GM12878 (cell line): ENCODE results near the gene ARMC10. TPM values are rescaled to one million over a fixed set of nuclear protein-coding genes. Genes with fewer than 3 reads are reported as not detected.
"Not testable (repeated sequence)": the region's sequence is repeated elsewhere in the genome, so short reads cannot be mapped to it uniquely, and the experiment has no call there.

Source experiments
- ATAC-seq: fragments of 200-7000 bp; cut with Tn5 transposase; 3 replicates; pipeline ENCODE4 v1.9.1; 2020; ENCODE audit warnings: mild to moderate bottlenecking, moderate library complexity
- BruUV-seq: library from RNA; stranded (reverse); fragments of 400-500 nt; replicated peaks from 2 replicates; lab custom pipeline; 2021; lab: Mats Ljungman, UMichigan
- CTCF ChIA-PET: fragments of 300-600 bp; sonication (Branson Sonifier 250); formaldehyde crosslinking; extraction: SDS; loops from one replicate; lab custom pipeline; 2021; ENCODE audit warnings: inconsistent platforms; lab: Yijun Ruan, JAX
- POLR2A ChIA-PET: fragments of 350-600 bp; formaldehyde crosslinking; extraction: SDS; loops from one replicate; lab custom pipeline; 2021; ENCODE audit warnings: inconsistent platforms; lab: Charles Lee
- RAD21 ChIA-PET: fragments of 300-600 bp; sonication (Branson Sonifier 250); formaldehyde crosslinking; loops from one replicate; lab custom pipeline; 2023; ENCODE audit warnings: antibody characterized with exemption; ENCODE audit not compliant: unreplicated experiment; lab: Charles Lee
- SMC1A ChIA-PET: fragments of 300-600 bp; sonication (Branson Sonifier 250); formaldehyde crosslinking; loops from one replicate; lab custom pipeline; 2023; ENCODE audit not compliant: unreplicated experiment, uncharacterized antibody; lab: Charles Lee
- DNase-seq: peaks from one replicate; pipeline ENCODE4 v3.0.0-alpha.2; 2011; ENCODE audit warnings: low read depth, low spot score
- FAIRE-seq: peaks from 3 replicates; lab custom pipeline; 2011; peaks lifted over from hg19 to GRCh38; lab: Jason Lieb, UNC
- H2AFZ ChIP-seq: 2 replicates; pipeline ENCODE4 v1.6.0; 2011; ENCODE audit warnings: low read depth, low read length, control low read depth; ENCODE audit not compliant: control insufficient read depth
- H3K27ac ChIP-seq: 2 replicates; pipeline ENCODE4 v1.5.1; 2011; ENCODE audit warnings: control low read depth; ENCODE audit not compliant: control insufficient read depth, insufficient read depth
- H3K27me3 ChIP-seq, 2 experiments: replicated peaks in 1 of 2; 2 replicates each; pipeline versions ENCODE4 v1.6.0 to v1.6.1; 2011; ENCODE audit warnings: low read length in 1 of 2; ENCODE audit not compliant: control insufficient read depth in 2 of 2, insufficient read depth in 2 of 2
- H3K36me3 ChIP-seq, 2 experiments: 2 replicates each; pipeline ENCODE4 v1.5.1; 2011; ENCODE audit warnings: low read length in 1 of 2; ENCODE audit not compliant: control insufficient read depth in 2 of 2, insufficient read depth in 2 of 2
- H3K4me1 ChIP-seq: 2 replicates; pipeline ENCODE4 v1.6.1; 2011; ENCODE audit warnings: mild to moderate bottlenecking, low read length, moderate library complexity, mixed read lengths; ENCODE audit not compliant: control insufficient read depth, insufficient read depth
- H3K4me2 ChIP-seq: 2 replicates; pipeline ENCODE4 v1.6.0; 2011; ENCODE audit warnings: control low read depth; ENCODE audit not compliant: control insufficient read depth, insufficient read depth
- H3K4me3 ChIP-seq: fragments of 200-600 bp; sonication (generic); 2 replicates; pipeline ENCODE4 v1.5.1; 2016
- H3K79me2 ChIP-seq: 2 replicates; pipeline ENCODE4 v1.6.0; 2011; ENCODE audit warnings: low read length; ENCODE audit not compliant: control insufficient read depth, insufficient read depth
- H3K9ac ChIP-seq: 2 replicates; pipeline ENCODE4 v1.8.0; 2011; ENCODE audit warnings: low read length, control low read depth, mixed read lengths; ENCODE audit not compliant: control insufficient read depth, insufficient read depth
- H3K9me3 ChIP-seq: replicated peaks from 3 replicates; pipeline ENCODE4 v1.5.1; 2011; ENCODE audit warnings: mild to moderate bottlenecking, low read length; ENCODE audit not compliant: control insufficient read depth, insufficient read depth
- H4K20me1 ChIP-seq: 2 replicates; pipeline ENCODE4 v1.6.0; 2011; ENCODE audit not compliant: control insufficient read depth, insufficient read depth
- HDAC6 ChIP-seq: fragments of 200-600 bp; sonication (generic); IDR thresholded peaks from one replicate; pipeline ENCODE4 v1.8.0; 2017; ENCODE audit warnings: antibody characterized with exemption; ENCODE audit not compliant: unreplicated experiment
- NR2F1 ChIP-seq: fragments of 450-650 bp; conservative IDR thresholded peaks from 2 replicates; pipeline ENCODE4 v1.6.1; 2017; ENCODE audit warnings: mild to moderate bottlenecking
- POLR2AphosphoS5 ChIP-seq: IDR thresholded peaks from 2 replicates; pipeline ENCODE4 v1.6.1; 2011; ENCODE audit warnings: mild to moderate bottlenecking, low read length, inconsistent platforms
- SIX5 ChIP-seq: IDR thresholded peaks from 2 replicates; pipeline ENCODE4 v1.6.1; 2011; ENCODE audit warnings: mild to moderate bottlenecking, low read depth, low read length, moderate library complexity; ENCODE audit not compliant: severe bottlenecking
- WGBS: methylation state at CpG from one replicate; pipeline ENCODE4 v1.1.6; 2016; ENCODE audit warnings: low lambda C conversion rate; ENCODE audit not compliant: insufficient replicate concordance, insufficient coverage; ENCODE audit errors: missing lambda C conversion rate; 5-methylcytosine and 5-hydroxymethylcytosine counted together
- in situ Hi-C: fragments of 300-500 bp; cut with MboI; formaldehyde crosslinking; loops from 9 replicates; pipeline ENCODE4 v1.14.3; 2018; ENCODE audit warnings: mixed read lengths
- intact Hi-C: fragments of 100-400 bp; cut with micrococcal nuclease; formaldehyde crosslinking; loops from one replicate; pipeline ENCODE4 v1.14.2; 2022; ENCODE audit not compliant: unreplicated experiment
- polyA plus RNA-seq, 11 experiments: library from polyadenylated mRNA; depleted of rRNA in 4 of 11; unstranded in 6 of 11; stranded (reverse) in 5 of 11; fragments of >200 nt; fragmentation: Nextera tagmentation in 4 of 11; fragmentation: Illumina TruSeq in 1 of 11; extraction: Ambion mirVana in 4 of 11; extraction: Trizol in 1 of 11; gene quantifications; 1 replicate in 1 of 11; 2 replicates in 10 of 11; pipeline versions ENCODE4 v1.2.1 to v1.2.3, GENCODE V29; 2011 to 2016; ENCODE audit warnings: inconsistent platforms in 2 of 11, missing spikeins in 2 of 11, low read depth in 1 of 11
- total RNA-seq, 4 experiments: library from RNA; depleted of rRNA in 3 of 4; stranded (reverse); fragments of >200 nt in 3 of 4; fragmentation: Illumina TruSeq in 1 of 4; extraction: Trizol in 1 of 4; gene quantifications; 2 replicates each; pipeline versions ENCODE4 v1.2.1 to v1.2.3, GENCODE V29; 2013 to 2021
- TF ChIP-seq, protein P1 (sequence below): fragments of 450-650 bp; formaldehyde crosslinking; IDR thresholded peaks from 2 replicates; pipeline ENCODE4 v1.4.0; 2020; ENCODE audit warnings: mild to moderate bottlenecking, moderate library complexity
- TF ChIP-seq, protein P2 (sequence below): fragments of 150-350 bp; IDR thresholded peaks from 2 replicates; pipeline ENCODE4 v1.6.1; 2016; ENCODE audit warnings: low read depth, low read length

ARMC10 gene
- total and polyA plus RNA-seq, 10 of the 15 experiments (the other 5 are each of a cell fraction or from before 2014, with no cell fraction given): 7.0 to 38.2 (median 24.1) TPM

DNA sequence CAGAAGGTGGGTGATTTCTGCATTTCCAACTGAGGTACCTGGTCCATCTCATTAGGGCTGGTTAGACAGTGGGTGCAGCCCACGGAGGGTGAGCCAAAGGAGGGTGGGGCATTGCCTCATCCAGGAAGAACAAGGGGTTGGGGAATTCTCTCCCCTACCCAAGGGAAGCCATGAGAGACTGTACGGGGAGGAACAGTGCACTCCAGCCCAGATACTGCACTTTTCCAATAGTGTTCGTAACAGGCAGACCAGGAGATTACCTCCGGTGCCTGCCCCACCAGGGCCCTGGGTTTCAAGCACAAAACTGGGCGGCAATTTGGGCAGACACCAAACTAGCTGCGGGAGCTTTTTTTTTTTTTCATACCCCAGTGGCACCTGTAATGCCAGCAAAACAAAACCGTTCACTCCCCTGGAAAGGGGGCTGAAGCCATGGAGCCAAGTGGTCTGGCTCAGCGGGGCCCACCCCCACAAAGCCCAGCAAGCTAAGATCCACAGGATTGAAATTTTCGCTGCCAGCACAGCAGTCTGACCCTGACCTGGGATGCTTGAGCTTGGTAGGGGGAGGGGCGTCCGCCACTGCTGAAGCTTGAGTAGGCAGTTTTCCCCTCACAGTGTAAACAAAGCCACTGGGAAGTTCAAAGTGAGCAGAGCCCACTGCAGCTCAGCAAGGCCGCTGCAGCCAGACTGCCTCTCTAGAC, 31.2 kb downstream of the ARMC10 start:
- CTCF ChIA-PET: no interaction called here
- ATAC-seq (no peak), FAIRE-seq (no peak), DNase-seq (no peak)
- Histone ChIP-seq H3K27ac (no peak overlapping the region), H3K4me2 (no peak overlapping the region), H3K9me3 (no peaks in the 10 kb centered on the region), H4K20me1 (no peaks in the 10 kb centered on the region), H3K79me2 (no peaks in the 10 kb centered on the region), H3K9ac (no peak overlapping the region), H3K36me3 (peaks cover 0 to 4% of the 10 kb centered on the region in 2 experiments; a peak in 2 of 4 replicates), H3K27me3 (no peaks in the 10 kb centered on the region), H3K4me1 (no peaks in the 10 kb centered on the region), H3K4me3 (no peak overlapping the region), H2AFZ (no peak overlapping the region)
- no peak for TF ChIP-seq HDAC6
- no peak for TF ChIP-seq SIX5
- TF ChIP-seq, protein P1, sequence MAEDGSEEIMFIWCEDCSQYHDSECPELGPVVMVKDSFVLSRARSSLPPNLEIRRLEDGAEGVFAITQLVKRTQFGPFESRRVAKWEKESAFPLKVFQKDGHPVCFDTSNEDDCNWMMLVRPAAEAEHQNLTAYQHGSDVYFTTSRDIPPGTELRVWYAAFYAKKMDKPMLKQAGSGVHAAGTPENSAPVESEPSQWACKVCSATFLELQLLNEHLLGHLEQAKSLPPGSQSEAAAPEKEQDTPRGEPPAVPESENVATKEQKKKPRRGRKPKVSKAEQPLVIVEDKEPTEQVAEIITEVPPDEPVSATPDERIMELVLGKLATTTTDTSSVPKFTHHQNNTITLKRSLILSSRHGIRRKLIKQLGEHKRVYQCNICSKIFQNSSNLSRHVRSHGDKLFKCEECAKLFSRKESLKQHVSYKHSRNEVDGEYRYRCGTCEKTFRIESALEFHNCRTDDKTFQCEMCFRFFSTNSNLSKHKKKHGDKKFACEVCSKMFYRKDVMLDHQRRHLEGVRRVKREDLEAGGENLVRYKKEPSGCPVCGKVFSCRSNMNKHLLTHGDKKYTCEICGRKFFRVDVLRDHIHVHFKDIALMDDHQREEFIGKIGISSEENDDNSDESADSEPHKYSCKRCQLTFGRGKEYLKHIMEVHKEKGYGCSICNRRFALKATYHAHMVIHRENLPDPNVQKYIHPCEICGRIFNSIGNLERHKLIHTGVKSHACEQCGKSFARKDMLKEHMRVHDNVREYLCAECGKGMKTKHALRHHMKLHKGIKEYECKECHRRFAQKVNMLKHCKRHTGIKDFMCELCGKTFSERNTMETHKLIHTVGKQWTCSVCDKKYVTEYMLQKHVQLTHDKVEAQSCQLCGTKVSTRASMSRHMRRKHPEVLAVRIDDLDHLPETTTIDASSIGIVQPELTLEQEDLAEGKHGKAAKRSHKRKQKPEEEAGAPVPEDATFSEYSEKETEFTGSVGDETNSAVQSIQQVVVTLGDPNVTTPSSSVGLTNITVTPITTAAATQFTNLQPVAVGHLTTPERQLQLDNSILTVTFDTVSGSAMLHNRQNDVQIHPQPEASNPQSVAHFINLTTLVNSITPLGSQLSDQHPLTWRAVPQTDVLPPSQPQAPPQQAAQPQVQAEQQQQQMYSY: no peak
- TF ChIP-seq, protein P2, sequence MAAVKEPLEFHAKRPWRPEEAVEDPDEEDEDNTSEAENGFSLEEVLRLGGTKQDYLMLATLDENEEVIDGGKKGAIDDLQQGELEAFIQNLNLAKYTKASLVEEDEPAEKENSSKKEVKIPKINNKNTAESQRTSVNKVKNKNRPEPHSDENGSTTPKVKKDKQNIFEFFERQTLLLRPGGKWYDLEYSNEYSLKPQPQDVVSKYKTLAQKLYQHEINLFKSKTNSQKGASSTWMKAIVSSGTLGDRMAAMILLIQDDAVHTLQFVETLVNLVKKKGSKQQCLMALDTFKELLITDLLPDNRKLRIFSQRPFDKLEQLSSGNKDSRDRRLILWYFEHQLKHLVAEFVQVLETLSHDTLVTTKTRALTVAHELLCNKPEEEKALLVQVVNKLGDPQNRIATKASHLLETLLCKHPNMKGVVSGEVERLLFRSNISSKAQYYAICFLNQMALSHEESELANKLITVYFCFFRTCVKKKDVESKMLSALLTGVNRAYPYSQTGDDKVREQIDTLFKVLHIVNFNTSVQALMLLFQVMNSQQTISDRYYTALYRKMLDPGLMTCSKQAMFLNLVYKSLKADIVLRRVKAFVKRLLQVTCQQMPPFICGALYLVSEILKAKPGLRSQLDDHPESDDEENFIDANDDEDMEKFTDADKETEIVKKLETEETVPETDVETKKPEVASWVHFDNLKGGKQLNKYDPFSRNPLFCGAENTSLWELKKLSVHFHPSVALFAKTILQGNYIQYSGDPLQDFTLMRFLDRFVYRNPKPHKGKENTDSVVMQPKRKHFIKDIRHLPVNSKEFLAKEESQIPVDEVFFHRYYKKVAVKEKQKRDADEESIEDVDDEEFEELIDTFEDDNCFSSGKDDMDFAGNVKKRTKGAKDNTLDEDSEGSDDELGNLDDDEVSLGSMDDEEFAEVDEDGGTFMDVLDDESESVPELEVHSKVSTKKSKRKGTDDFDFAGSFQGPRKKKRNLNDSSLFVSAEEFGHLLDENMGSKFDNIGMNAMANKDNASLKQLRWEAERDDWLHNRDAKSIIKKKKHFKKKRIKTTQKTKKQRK: no peak
- TF ChIP-seq POLR2AphosphoS5: no peak
- TF ChIP-seq NR2F1: no peak
- 98% methylated on average over 12 of the region's 12 CpGs for WGBS
- in situ Hi-C loops (no loop called here), intact Hi-C loops (no loop called here)
- POLR2A ChIA-PET: no interaction called here
- RAD21 ChIA-PET: no interaction called here
- SMC1A ChIA-PET: no interaction called here
- BruUV-seq: no TSS peak

DNA sequence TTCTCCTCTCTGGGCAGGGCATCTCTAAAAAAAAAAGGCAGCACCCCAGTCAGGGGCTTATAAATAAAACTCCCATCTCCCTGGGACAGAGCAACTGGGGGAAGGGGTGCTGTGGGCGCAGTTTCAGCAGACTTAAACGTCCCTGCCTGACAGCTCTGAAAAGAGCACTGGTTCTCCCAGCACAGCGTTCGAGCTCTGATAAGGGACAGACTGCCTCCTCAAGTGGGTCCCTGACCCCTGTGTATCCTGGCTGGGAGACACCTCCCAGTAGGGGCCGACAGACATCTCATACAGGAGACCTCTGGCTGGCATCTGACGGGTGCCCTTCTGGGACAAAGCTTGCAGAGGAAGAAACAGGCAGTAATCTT, 31.7 kb downstream of the ARMC10 start:
- H3K4me2 ChIP-seq, in situ Hi-C loops, ATAC-seq, H2AFZ ChIP-seq, BruUV-seq, H3K9me3 ChIP-seq, RAD21 ChIA-PET, H3K4me1 ChIP-seq, H3K27me3 ChIP-seq, FAIRE-seq, CTCF ChIA-PET, SMC1A ChIA-PET, intact Hi-C loops, POLR2A ChIA-PET, DNase-seq, H3K36me3 ChIP-seq, H3K27ac ChIP-seq, H4K20me1 ChIP-seq, H3K9ac ChIP-seq, H3K4me3 ChIP-seq, H3K79me2 ChIP-seq: not testable (repeated sequence)
- WGBS: over 99% methylated on average over 6 of the region's 6 CpGs
